Measurements from ENCODE around the gene HIF1A. TPM values are rescaled to one million over a fixed set of nuclear protein-coding genes. Genes with fewer than 3 reads are reported as not detected.

The HIF1A gene
- total and polyA plus RNA-seq, 2 of the 8 experiments (the other 6 are each of a cell fraction or from before 2014, with no cell fraction given), result 54.8 to 175 TPM

DNA sequence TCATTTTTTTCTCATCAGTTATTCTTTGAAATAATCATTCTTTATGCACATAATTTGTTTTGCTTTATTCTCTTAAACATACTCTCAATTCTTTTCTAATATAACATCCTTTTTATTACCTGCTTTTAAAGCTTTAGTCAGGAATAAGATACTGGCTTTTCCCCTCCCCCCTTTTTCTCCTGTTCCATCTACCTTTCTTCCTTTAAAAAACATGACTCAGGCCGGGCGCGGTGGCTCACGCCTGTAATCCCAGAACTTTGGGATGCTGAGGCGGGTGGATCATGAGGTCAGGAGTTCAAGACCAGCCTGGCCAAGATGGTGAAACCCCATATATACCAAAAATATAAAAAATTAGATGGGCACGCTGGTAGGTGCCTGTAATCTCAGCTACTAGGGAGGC is 25.4 kb downstream of the HIF1A start:
- H3K23ac ChIP-seq (ENCODE audit: insufficient read length), result no peak overlapping the region
- no peaks in the 10 kb centered on the region for H3K27me3 ChIP-seq (replicated peaks in 1 of 4; ENCODE audit: control insufficient read depth in 3 of 4, extremely low read depth in 1 of 4, insufficient read depth in 3 of 4, low read length in 3 of 4)
- H4K8ac ChIP-seq (ENCODE audit: extremely low read depth, insufficient read depth, low read length), result no peak overlapping the region
- H2AK5ac ChIP-seq (ENCODE audit: low read depth, low read length), result no peak overlapping the region
- H3K18ac ChIP-seq (ENCODE audit: extremely low read depth, low read length), result no peak overlapping the region
- H3K9ac ChIP-seq (replicated peaks in 1 of 4; ENCODE audit: extremely low read depth in 1 of 4, low read depth in 3 of 4, low read length in 3 of 4), result no peak overlapping the region
- peaks cover 2 to 9% (median 4%) of the 10 kb centered on the region in 4 experiments; a peak in 5 of 7 replicates for H3K4me1 ChIP-seq (replicated peaks in 1 of 4; ENCODE audit: control insufficient read depth in 3 of 4, insufficient read depth in 4 of 4, low read length in 3 of 4)
- H2BK20ac ChIP-seq (ENCODE audit: low read length), result no peak overlapping the region
- no peak overlapping the region for H3K4me3 ChIP-seq (ENCODE audit: extremely low read depth in 1 of 4, insufficient read depth in 2 of 4, low read depth in 3 of 4, low read length in 4 of 4)
- no peaks in the 10 kb centered on the region for H3K79me1 ChIP-seq (ENCODE audit: low read depth, low read length)
- peaks cover 13 to 19% of the 10 kb centered on the region in 2 experiments for H4K20me1 ChIP-seq (replicated peaks in 1 of 2; ENCODE audit: control insufficient read depth in 1 of 2, insufficient read depth in 2 of 2, low read length in 2 of 2)
- H3K14ac ChIP-seq (ENCODE audit: insufficient read length), result no peak overlapping the region
- H2AFZ ChIP-seq (ENCODE audit: low read length), result no peak overlapping the region
- H3K9me3 ChIP-seq (ENCODE audit: insufficient read depth in 2 of 2, low read depth in 1 of 2, low read length in 1 of 2), result no peaks in the 10 kb centered on the region
- H3K27ac ChIP-seq (ENCODE audit: low read depth, low read length), result no peak overlapping the region
- no peak overlapping the region for H3K56ac ChIP-seq (replicated peaks; ENCODE audit: insufficient read length, low read depth, low read length)
- no peaks in the 10 kb centered on the region; the same call in 1 of the 2 replicates for H3K23me2 ChIP-seq (ENCODE audit: low read depth, low read length)
- WGBS, 2 experiments (ENCODE audit: extremely low coverage in 1 of 2, insufficient coverage in 1 of 2, insufficient read length in 1 of 2, insufficient replicate concordance in 2 of 2, low coverage in 1 of 2, low lambda C conversion rate in 2 of 2, missing lambda C conversion rate in 1 of 2), result 77% methylated on average over 6 of the region's 6 CpGs; no CpG with 5 or more reads in 1 of the 2 experiments
- peaks cover 0 to 46% (median 20%) of the 10 kb centered on the region in 4 experiments; a peak in 6 of 8 replicates for H3K36me3 ChIP-seq (ENCODE audit: control insufficient read depth in 2 of 4, insufficient read depth in 4 of 4, low read length in 3 of 4)
- H3K79me2 ChIP-seq (ENCODE audit: control insufficient read depth in 1 of 2, insufficient read depth in 2 of 2, low read length in 2 of 2), result peaks cover 9 to 92% of the 10 kb centered on the region in 2 experiments
- no peak overlapping the region for H2BK15ac ChIP-seq (ENCODE audit: low read length)
- no peak for FAIRE-seq
- no peak overlapping the region for H2BK5ac ChIP-seq (ENCODE audit: low read depth, low read length)
- no peak for DNase-seq (ENCODE audit: low read depth in 1 of 2, low spot score in 2 of 2)
- H4K5ac ChIP-seq (ENCODE audit: insufficient read length, low read depth, low read length), result no peak overlapping the region
- ChIA-PET POLR2A (ENCODE audit: partially characterized antibody) (interaction anchor here (0.9 to 1.9 kb wide), 3 partner anchors 9 to 219 kb away, joined by 3 to 8 read pairs (median 3); partner anchors contain the start of gene HIF1A), CTCF (ENCODE audit: partially characterized antibody) (interaction anchor here (0.6 to 3.6 kb wide), 5 partner anchors 9 to 260 kb away, joined by 3 to 14 read pairs (median 5); no protein-coding TSS in a partner anchor)
- H2BK120ac ChIP-seq (replicated peaks; ENCODE audit: low read depth, low read length), result no peak overlapping the region
- no peak overlapping the region for H3K4ac ChIP-seq (replicated peaks; ENCODE audit: insufficient read length, low read depth, low read length)
- no peak overlapping the region for H3K4me2 ChIP-seq (ENCODE audit: insufficient read depth in 1 of 2, low read depth in 2 of 2, low read length in 2 of 2)
- no peak overlapping the region for H4K91ac ChIP-seq (replicated peaks; ENCODE audit: insufficient read length, low read length)
- no peak overlapping the region for H2BK12ac ChIP-seq (ENCODE audit: low read depth, low read length)
- TF ChIP-seq BRCA1 (IDR thresholded peaks at IDR 0.05; ENCODE audit: low read depth, low read length) (no peak), SIX5 (IDR thresholded peaks at IDR 0.05; ENCODE audit: low read depth, low read length) (no peak), GABPA (IDR thresholded peaks at IDR 0.05; ENCODE audit: borderline replicate concordance, insufficient read depth, low read length) (no peak), SIRT6 (IDR thresholded peaks at IDR 0.05; ENCODE audit: low read length) (no peak), JUND (IDR thresholded peaks at IDR 0.05; ENCODE audit: low read length) (no peak), EGR1 (IDR thresholded peaks at IDR 0.05; ENCODE audit: borderline replicate concordance, low read depth, low read length) (no peak), FOSL1 (IDR thresholded peaks at IDR 0.05; ENCODE audit: insufficient read depth, low read depth, low read length) (no peak), ZNF274 (IDR thresholded peaks at IDR 0.05; ENCODE audit: borderline replicate concordance, extremely low read depth, low read length) (no peak)
- TF ChIP-seq, protein P1, sequence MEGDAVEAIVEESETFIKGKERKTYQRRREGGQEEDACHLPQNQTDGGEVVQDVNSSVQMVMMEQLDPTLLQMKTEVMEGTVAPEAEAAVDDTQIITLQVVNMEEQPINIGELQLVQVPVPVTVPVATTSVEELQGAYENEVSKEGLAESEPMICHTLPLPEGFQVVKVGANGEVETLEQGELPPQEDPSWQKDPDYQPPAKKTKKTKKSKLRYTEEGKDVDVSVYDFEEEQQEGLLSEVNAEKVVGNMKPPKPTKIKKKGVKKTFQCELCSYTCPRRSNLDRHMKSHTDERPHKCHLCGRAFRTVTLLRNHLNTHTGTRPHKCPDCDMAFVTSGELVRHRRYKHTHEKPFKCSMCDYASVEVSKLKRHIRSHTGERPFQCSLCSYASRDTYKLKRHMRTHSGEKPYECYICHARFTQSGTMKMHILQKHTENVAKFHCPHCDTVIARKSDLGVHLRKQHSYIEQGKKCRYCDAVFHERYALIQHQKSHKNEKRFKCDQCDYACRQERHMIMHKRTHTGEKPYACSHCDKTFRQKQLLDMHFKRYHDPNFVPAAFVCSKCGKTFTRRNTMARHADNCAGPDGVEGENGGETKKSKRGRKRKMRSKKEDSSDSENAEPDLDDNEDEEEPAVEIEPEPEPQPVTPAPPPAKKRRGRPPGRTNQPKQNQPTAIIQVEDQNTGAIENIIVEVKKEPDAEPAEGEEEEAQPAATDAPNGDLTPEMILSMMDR (IDR thresholded peaks at IDR 0.05; ENCODE audit: control extremely low read depth in 1 of 3, insufficient read depth in 1 of 3, low read depth in 1 of 3, low read length in 3 of 3), result no peak
- TF ChIP-seq, protein P2, sequence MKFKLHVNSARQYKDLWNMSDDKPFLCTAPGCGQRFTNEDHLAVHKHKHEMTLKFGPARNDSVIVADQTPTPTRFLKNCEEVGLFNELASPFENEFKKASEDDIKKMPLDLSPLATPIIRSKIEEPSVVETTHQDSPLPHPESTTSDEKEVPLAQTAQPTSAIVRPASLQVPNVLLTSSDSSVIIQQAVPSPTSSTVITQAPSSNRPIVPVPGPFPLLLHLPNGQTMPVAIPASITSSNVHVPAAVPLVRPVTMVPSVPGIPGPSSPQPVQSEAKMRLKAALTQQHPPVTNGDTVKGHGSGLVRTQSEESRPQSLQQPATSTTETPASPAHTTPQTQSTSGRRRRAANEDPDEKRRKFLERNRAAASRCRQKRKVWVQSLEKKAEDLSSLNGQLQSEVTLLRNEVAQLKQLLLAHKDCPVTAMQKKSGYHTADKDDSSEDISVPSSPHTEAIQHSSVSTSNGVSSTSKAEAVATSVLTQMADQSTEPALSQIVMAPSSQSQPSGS (IDR thresholded peaks at IDR 0.05; ENCODE audit: low read length), result no peak
